HG03097 (cell line): ENCODE data around the gene SORL1.

Experiments used
- ATAC-seq: cut with Tn5 transposase; IDR thresholded peaks from one replicate; pipeline ENCODE4 v1.9.1; 2021; ENCODE audit not compliant: unreplicated experiment, low FRiP score

Gene SORL1

DNA sequence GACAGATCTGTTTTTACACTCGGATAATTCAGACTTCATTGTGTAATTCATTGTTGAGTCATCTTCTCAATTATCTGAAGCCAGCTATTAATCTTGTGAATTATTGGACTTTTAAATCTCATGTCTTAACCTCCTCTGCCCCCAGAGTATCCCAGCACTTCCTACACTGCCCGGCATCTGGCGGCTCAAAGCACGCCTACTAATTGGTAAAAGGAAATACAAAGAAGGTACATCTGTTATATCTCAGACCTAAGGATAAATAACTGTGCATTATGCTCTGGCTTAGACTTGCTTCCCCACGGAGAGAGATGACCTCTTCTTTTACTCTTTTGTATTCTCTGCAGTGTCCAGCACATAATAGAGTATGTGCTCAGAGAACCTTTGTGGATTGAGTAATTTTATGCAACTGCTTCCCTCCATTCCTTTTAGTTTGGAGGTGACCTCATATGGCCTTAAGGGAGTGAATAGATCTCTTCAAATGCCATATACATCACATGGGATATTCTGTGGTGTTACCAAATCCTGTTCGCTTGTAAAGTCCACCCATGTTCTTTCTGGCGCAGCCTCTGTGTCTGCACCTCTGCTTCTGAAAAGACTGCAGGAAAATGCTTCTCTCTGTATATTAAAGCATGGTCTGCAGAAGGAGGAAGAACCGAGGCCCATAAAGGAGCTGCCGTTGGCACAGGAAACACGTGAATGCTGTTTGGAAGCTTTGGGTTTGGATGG, 126.3 kb downstream of the SORL1 start:
- no peak for ATAC-seq

DNA sequence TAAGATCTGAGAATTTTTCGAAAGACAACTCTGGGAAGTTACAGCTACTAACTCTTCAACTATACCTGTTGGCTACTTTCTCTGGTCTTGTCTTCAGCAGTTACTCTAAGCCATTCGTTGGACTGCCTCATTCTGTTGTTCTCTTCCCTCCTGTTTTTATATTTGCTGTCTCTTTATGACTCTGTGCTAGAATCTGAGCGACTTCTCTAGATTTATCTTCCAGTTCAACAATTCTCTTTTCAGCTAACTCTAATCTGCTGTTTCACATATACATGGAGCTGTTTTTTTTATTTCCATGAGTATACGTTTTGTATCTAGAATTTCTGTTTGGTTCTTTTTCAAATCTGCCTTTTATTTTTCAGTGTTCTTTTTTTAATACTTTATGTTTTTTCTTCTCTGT, 128.0 kb downstream of the SORL1 start:
- no peak for ATAC-seq

DNA sequence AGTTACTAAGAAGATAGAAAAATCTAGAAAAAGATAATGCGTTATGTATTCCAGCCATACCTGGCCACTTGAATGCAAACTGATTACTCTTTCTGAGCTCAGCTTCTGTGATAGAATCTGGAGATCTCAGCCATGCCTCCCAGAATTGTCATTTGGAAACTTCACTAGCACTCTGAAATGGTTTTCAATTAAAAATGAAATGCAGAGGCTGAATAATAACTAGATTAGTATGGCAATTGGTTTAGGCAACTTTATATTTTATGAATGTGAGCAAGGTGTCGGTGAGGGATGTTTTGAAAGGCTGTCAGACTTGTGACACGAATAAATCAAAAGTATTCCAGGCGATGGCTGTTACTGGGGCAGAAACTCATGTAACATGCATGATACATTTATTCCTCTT, 129.5 kb downstream of the SORL1 start:
- ATAC-seq: no peak

DNA sequence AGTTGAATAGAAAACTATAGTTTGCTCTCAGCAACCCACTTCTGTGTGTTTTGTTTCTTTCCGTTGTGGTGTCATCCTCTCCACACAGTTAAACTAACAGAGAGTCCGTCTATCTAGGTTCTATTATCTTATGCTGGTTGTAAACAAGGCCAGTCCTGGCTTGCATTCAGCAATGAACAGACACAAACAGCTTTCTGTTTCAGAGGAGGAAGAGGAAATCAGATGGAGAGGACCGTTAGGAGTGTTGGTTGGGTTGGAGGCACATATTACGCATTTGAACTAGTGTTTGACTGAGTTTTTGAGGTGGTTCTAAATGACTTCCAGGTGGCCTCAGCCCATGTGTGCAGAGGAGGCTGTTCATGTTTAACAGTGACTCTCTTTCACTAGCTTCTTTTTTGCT, 130.2 kb downstream of the SORL1 start:
- no peak for ATAC-seq

DNA sequence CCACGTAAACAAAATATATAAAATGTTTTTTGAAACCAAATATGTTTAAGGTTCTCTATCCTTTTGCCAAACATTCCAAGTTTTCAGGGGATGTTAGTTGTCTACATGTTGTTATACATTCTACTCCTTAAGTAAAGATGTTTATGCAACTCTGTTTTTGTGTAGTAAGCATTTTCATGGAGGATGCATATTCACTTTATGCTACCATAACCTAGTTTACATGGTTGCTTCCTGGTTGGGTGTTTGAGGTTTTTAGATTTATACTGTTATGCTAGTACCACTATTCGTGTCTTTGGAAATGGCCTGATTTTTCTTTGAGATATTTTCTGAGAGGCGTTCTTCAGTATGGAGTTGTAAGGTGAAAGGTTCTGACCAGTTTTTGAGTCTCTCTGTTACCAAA, 131.7 kb downstream of the SORL1 start:
- ATAC-seq: no peak

DNA sequence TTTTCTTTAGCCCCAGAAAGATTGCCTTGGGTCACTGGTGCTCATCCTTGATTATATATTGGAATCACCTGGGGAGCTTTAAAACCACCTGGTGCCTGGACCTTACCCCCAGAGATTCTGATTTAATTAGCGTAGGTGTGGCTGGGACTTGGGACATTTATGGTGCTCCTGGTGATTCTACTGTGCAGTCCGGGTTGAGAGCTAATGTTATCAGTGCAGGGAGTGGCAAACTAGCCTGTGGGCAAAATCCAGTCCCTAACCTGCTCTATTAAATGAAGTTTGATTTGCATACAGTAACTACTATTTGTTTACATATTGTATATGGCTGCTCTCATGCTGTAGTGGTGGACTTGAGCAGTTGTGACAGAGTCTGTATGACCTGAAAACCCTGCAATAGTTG, 134.6 kb downstream of the SORL1 start:
- ATAC-seq: no peak

DNA sequence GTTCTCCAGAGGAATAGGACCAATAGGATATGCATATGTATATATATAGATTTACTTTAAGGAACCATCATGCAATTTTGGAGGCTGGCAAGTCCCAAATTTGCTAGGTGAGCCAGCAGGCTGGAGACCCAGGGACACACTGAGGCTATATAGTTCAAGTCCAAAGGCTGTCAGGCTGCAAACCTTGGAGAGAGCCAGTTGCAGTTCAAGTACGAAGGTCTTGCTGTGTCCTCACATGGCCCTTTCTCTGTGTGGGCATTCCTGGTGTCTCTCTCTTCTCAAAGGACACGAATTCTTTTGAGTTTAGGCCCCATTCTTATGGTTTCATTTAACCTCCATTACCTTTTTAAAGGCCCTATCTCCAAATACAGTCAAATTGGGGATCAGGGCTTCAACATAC, 135.1 kb downstream of the SORL1 start:
- ATAC-seq: no peak

DNA sequence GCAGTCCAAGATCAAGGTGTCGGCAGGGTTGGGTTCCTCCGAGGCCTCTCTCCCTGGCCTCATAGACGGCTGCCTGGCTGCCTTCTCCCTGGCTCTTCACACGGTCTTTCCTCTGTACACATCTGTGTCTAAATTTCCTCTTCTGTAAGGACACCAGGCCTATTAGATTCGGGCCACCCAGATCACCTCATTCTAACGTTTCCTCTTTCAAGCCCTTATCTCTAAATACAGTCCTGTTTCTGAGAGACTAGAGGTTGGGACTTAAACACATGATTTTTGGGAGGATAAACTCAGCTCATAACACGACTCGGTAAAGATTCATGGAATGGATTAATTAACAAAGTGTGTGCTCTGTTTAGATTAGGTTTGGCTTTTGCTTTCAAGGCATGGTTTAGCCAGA, 136.6 kb downstream of the SORL1 start:
- ATAC-seq: no peak

DNA sequence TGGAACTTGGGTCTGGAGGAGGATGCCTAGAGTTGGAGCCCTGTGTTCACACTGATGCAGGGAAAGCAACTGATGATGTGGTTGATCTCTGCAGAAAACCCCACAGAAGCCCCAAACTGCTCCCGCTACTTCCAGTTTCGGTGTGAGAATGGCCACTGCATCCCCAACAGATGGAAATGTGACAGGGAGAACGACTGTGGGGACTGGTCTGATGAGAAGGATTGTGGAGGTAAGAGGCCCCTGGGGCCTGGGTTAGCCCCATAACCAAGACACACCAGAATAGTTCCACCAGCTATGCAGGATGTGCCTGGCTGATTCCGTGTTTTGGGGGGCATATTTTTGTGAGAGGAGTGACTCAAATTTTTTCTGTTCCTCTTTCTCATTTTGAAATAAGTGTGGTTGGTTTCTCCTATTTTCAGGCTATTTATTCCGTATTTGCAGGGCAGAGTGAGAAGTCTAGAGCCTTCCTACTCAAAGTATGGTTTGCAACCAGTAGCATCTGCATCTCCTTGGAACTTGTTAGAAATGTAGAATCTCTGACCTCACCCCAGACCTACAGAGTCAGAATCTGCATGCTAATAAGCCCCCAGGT, 137.9 kb downstream of the SORL1 start:
- ATAC-seq: peak; percentile 67

DNA sequence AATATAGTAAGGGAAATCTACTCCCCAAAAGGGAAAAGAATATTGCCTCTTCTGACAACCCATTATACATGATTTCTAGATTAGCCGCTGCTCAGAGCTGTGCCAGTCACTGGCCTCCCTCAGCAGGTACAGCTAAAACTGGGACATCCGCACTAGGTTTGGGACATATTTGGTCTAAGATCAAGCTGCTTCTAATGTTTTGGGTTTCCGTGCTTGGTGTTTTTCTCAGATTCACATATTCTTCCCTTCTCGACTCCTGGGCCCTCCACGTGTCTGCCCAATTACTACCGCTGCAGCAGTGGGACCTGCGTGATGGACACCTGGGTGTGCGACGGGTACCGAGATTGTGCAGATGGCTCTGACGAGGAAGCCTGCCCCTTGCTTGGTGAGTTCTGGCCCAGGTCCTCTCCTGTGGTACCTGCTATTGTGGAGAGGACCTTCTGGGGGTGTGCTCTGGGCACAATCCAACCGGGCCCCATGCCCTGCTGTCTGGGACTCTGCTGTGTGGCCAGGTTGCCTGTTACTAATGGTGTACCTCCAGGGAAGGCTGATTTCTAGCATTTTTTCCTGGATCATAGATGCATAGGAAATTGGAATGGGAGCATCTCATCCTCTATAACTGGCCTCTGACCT, 138.8 kb downstream of the SORL1 start:
- ATAC-seq: no peak

DNA sequence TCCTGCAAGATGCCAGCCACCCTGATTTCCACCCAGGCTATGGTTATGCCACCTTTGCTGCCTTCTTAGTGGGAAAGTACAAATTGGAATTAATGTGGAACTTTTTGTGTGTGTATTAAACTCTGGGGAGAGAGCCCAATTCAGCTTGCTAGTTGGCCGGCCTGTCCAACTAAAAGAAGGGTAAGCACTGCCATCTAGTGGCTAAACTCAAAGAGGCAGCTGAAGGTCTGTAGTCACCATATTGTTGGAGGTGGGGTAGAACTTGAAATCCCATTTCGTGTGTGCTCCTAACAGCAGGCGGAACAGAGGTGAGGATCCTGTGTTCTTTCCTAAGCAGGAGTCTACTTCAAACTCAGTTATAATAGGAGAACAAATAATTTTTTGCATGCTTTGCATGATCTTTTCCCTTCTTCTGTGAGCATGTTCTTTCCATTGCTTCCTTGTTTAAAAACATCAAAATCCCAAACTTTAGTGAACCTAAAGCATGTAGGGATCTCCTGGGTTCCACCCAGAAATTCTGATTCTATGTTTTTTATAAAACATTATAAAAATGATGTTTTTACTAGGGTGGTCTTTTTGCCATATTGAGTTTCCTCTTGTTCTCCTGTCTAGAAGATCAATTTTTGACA, 139.4 kb downstream of the SORL1 start:
- ATAC-seq: peak; percentile 41

DNA sequence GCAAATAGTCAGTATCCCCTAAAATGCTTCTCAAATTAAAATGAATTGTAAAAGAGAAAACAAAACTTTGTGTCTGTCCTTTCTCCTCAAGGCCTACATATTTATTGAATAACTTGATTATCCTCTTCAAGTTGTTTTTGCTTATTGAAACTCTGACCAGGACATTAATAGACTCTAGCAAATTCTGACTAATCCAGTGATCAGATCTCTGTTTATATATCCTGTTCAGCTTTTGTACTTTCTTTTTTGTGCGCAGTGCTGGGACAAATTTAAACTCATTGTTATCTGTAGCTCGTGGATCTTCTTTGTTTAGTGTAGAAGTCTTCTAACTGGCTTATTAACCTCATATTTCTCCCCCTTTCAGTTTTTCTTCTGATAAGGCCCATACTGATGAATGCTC, 140.6 kb downstream of the SORL1 start:
- no peak for ATAC-seq

DNA sequence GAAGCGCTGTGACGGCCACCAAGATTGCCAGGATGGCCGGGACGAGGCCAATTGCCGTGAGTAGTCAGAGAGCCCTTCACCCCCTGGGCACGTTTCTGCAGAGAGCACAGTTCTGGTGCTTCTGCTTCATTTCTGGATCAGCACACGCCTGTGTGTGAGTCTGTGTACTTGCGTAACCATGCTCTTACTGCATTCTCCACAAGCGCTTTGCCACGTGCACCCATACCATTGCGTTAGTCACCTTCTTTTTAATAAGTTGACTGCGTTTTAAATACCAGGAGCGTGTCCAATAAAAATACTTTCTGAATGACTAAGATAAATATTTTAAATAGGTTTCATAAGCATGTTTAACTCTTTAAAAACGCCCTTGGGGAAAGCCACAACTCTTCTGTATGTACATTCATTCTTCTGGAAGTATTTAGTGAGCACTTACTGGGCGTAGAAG, 143.6 kb downstream of the SORL1 start:
- no peak for ATAC-seq

DNA sequence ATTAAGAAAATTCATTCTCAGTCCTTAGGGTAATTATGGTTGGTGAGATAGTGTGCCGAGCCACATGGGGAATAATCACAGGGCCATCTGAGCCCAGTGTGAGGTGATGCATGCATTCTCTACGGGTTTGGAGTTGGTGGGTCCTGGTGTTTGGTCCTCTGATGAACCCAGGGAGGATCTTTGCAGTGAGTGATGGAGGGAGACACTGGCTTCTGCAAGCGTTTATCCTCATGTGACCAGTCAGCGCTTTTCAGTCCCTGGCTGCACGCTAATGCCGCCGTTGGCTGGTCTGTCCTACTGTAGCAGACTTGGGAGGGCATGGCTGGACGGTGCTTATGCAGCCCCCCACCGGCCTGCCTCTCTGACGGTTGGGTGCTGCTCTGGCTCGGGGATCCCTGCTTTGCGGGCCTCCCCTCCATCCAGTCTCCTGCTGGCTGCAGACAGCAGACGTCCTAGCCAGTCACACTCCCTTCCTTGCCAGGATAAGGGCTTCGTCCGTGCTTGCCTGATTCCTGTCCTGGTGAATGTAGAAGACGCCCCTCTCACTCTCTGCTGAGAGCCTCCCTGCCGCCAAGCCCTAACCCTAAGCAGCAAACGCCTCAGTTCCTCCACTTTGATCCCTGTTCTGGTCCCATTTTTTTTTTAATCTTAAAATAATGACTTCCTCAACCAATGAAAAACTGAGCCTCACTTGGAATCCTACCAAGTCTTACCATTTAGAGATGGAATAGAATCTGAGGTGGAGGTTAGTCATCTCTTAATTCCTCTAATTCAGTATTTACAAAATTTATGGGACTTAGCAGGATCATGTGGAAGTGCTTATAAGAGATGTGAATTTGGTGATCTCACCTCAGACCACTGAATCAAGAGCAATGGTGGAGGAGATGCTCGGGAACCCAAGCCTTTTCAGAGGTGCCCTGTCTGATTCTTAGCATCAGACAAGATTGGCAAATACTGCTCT, 144.4 kb downstream of the SORL1 start:
- ATAC-seq: no peak

DNA sequence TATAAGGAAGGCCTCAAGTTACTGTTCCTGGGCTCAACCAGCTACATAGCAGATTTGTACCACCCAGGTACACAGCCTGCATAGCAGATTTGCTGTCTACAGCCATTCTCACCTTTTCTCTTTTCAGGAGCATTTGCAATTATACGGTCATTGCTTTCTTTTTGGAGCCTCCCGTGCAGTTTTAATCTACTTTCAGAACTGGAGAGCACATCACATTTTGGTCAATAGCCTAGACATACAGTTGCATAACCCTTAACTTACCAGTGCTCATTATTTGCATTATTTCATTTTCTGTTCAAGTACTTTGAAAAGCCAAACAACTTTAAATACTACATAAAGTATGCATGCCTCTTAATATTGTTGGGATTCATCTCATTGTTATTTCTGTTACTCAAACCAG, 151.2 kb downstream of the SORL1 start:
- no peak for ATAC-seq

DNA sequence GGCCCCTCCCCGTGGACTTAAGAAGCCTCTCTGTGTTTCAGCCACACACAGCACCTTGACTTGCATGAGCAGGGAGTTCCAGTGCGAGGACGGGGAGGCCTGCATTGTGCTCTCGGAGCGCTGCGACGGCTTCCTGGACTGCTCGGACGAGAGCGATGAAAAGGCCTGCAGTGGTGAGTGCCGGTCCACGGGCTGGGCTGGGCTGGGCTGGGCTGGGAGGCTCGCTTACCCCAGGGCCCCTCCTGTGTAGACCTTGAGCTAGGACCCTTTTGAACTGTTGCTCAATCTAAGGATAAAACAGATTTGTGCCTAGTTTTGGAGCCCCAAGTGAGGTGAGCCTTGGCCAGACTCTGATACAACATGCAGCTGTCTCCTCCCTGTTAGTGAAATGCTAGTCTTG, 152.0 kb downstream of the SORL1 start:
- no peak for ATAC-seq

DNA sequence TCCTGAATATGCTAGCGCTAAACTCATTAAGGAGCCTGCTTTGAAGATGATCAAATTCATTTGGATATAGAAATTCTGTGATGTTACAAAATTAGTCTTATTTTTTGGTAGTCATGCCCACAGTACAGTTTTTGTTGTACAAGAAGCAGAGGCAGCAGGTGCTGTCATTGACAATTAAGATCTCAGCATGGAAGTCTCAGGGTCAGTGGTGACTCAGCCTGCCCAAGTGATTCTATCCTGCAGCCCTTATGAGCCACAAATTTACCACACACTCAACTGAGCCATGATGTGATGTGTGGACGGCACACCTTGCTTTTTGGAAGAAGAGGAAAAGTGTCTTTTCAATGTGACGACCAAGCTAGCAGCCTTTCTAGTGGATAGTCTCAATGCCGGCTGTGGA, 154.2 kb downstream of the SORL1 start:
- ATAC-seq: no peak

DNA sequence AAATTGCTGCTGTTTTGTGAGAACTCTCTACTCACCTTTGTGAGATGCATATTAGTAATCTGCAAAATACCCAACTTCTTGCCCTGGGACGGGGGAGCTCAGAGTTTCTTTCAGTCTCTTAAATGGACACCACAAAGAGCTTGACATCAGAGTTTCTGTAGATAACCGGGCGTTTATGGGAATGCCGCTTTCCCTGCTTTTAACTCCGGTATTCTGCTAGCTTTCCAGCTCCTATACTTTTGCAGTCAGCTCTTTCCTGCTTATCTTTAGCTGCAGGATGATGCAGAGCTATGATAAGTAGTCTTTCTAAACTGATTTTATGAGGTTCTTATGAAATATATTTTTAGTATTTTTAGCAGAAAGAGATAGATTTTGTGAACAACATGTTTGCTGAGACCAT, 155.2 kb downstream of the SORL1 start:
- ATAC-seq: no peak

DNA sequence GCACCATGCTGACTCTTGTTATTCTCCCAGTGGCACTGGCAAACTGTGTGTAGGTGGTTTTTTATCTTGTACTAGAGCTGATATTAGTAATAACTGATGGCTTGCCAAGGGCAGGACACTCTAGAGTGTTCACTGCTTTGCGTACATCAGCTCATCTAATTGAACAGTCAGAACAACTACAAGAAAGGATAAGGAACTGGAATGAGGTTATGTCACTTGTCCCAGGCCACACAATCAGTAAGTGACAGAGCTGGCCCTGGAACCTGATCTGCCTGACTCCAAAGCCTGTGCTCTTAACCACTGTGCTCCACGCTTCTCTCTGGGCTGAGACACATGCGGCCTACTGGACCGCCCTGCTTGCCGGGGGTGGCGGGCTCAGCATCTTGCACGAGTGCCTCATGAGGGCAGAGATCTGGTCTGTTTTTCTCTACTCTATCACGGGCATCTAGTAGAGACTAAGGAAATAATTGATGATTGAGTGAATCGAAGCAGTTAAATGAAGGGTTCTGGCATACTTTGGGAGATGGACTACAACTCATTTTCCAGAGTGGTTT, 156.5 kb downstream of the SORL1 start:
- ATAC-seq: no peak

DNA sequence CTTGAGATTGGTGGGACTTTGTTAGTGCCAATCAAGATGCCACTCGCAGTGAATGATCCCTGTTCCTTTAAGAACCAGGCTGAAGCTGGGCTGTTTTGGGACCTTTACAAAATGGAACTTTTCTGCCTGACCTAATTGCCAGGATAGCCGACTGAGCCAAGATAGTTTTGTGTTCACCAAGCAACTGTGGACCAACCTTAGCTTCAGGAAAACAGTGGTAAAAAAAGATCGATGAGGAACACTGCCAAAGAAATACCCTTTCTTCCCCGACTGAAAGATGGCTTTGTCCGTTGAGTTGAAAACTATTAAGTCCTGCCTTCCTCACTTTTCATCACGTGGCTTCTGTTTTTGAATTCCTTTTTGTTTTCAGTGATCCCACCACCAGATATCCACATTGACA, 158.6 kb downstream of the SORL1 start:
- ATAC-seq: no peak
